MV-4-11 (cell line): ENCODE data around the gene GARIN1A.

Source experiments
- DNase-seq: peaks from one replicate; lab custom pipeline; 2025; lab: John Stamatoyannopoulos, UW

Gene GARIN1A

GRCh38 chr7:128718967-128719642 is 47.0 kb downstream of the GARIN1A start:
- DNase-seq, result peak; percentile 10

GRCh38 chr7:128721376-128721775 is 49.3 kb downstream of the GARIN1A start:
- no peak for DNase-seq
